ENCODE results near the gene DOK6. TPM values are rescaled to one million over a fixed set of nuclear protein-coding genes. Genes with fewer than 3 reads are reported as not detected.

DOK6 gene
- total and polyA plus RNA-seq, 10 donors, result 0.09 to 2.0 (median 0.40) TPM

DNA sequence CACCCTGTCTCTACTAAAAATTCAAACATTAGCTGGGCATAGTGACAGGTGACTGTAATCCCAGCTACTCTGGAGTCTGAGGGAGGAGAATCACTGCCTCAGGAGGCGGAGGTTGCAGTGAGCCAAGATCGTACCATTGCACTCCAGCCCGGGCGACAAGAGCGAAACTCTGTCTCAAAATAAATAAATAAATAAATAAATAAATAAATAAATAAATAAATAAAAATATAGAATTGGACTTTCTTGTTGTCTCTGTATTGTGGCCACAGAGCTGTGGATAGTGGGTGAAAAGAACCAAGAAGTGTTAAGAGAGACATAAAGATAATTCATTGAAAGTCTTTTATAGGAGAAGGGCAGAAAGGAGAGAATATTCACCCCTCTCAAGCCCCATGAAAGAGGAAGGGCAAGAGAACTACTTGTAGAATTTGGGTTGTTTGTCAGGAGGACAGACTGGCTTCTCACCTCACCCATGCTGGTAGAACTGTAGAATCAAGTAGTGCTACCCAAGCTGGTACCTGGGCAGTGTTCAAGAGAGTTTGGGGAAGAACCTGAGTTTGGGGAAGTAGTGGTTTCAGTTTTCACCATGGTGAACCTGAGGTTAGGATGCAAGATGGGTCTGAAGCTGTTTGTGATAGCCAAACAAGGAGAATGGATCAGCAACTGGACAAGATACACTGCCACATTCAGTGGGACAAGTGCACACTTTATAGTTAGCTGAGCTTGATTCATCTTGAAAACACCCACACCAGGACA, 290.5 kb downstream of the DOK6 start:
- intact Hi-C loops (cut with DNase I; ENCODE audit: low total_unique reads), result no loop called here
- 94 to 99% (median 97%) methylated on average over 5 of the region's 5 CpGs for WGBS, 5 donors

GRCh38 chr18:69697069-69697468, 296.4 kb downstream of the DOK6 start:
- Histone ChIP-seq H3K4me1 (no peaks in the 10 kb centered on the region), H3K27me3 (replicated peaks in 1 of 7) (no peaks in the 10 kb centered on the region), H3K4me3 (no peak overlapping the region), H3K9me3 (no peaks in the 10 kb centered on the region), H3K27ac (no peak overlapping the region), H3K36me3 (no peaks in the 10 kb centered on the region)
- no peak for TF ChIP-seq POLR2AphosphoS5 (IDR thresholded peaks at IDR 0.05)
- no peak for TF ChIP-seq POLR2A (IDR thresholded peaks at IDR 0.05)
- TF ChIP-seq, protein P1, sequence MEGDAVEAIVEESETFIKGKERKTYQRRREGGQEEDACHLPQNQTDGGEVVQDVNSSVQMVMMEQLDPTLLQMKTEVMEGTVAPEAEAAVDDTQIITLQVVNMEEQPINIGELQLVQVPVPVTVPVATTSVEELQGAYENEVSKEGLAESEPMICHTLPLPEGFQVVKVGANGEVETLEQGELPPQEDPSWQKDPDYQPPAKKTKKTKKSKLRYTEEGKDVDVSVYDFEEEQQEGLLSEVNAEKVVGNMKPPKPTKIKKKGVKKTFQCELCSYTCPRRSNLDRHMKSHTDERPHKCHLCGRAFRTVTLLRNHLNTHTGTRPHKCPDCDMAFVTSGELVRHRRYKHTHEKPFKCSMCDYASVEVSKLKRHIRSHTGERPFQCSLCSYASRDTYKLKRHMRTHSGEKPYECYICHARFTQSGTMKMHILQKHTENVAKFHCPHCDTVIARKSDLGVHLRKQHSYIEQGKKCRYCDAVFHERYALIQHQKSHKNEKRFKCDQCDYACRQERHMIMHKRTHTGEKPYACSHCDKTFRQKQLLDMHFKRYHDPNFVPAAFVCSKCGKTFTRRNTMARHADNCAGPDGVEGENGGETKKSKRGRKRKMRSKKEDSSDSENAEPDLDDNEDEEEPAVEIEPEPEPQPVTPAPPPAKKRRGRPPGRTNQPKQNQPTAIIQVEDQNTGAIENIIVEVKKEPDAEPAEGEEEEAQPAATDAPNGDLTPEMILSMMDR (IDR thresholded peaks at IDR 0.05 in 8 of 11, conservative IDR thresholded peaks at IDR 0.05 in 3 of 11), result no peak
- intact Hi-C loops (cut with DNase I; ENCODE audit: low total_unique reads), result no loop called here
- DNase-seq, result no peak

More for the DNA sequence above, 290.5 kb downstream of the DOK6 start:
- Histone ChIP-seq H3K36me3 (no peaks in the 10 kb centered on the region), H3K27me3 (replicated peaks in 1 of 7) (no peaks in the 10 kb centered on the region), H3K9me3 (no peaks in the 10 kb centered on the region), H3K27ac (no peak overlapping the region), H3K4me1 (no peaks in the 10 kb centered on the region), H3K4me3 (no peak overlapping the region)
- DNase-seq, result no peak
- TF ChIP-seq, protein P1 (IDR thresholded peaks at IDR 0.05 in 8 of 11, conservative IDR thresholded peaks at IDR 0.05 in 3 of 11), result no peak
- no peak for TF ChIP-seq POLR2AphosphoS5 (IDR thresholded peaks at IDR 0.05)
- no peak for TF ChIP-seq POLR2A (IDR thresholded peaks at IDR 0.05)

DNA sequence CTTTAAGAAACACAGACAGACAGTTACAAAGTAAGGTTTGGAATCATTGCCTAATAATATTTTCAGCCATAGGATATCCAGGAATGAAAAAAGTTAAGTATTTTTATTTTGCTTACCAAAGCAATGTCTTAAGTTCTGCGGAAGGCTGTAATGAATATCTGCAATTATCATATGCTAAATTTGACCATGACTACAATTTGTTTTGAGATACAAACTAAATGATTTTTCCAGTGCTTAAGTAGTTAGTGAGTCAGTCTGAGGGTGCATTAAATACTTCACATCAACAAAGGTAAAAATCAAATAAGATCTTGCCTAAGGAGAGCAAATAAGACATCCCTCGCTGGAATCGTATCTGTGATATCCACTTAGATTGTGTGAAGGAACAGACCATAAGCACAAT, 297.0 kb downstream of the DOK6 start:
- no peak overlapping the region for H3K4me3 ChIP-seq
- no peak overlapping the region for H3K27ac ChIP-seq
- 86 to 95% (median 92%) methylated on average over 3 of the region's 3 CpGs for WGBS, 5 donors
- TF ChIP-seq POLR2A (IDR thresholded peaks at IDR 0.05), result no peak
- TF ChIP-seq, protein P1 (IDR thresholded peaks at IDR 0.05 in 8 of 11, conservative IDR thresholded peaks at IDR 0.05 in 3 of 11), result no peak
- no peak for TF ChIP-seq POLR2AphosphoS5 (IDR thresholded peaks at IDR 0.05)
- intact Hi-C loops (cut with DNase I; ENCODE audit: low total_unique reads), result no loop called here
- DNase-seq, result no peak
- H3K4me1 ChIP-seq, result no peaks in the 10 kb centered on the region
- no peaks in the 10 kb centered on the region for H3K36me3 ChIP-seq
- H3K9me3 ChIP-seq, result no peaks in the 10 kb centered on the region
- H3K27me3 ChIP-seq (replicated peaks in 1 of 7), result no peaks in the 10 kb centered on the region

DNA sequence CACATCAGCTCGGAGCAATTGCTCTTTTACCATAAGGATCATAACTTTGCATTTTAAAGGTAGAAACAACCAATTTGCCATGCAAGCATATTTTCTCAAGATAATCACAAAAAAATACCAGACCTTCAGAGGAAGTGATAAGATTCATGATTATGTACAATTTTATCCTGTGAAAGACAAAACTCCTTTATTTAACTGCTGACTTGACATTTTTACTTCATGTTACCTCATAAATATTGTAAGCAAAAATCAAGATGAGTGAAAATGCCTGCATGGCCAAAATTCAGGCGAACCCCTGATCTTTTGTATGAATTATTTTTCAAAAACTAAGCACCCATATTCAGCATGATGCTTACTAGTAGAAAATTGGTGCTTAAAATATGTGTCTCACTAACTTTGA, 300.6 kb downstream of the DOK6 start:
- intact Hi-C loops (cut with DNase I; ENCODE audit: low total_unique reads), result no loop called here
- TF ChIP-seq POLR2A (IDR thresholded peaks at IDR 0.05) (no peak), POLR2AphosphoS5 (IDR thresholded peaks at IDR 0.05) (no peak)
- TF ChIP-seq, protein P1 (IDR thresholded peaks at IDR 0.05 in 8 of 11, conservative IDR thresholded peaks at IDR 0.05 in 3 of 11), result no peak
- no peak overlapping the region for H3K27ac ChIP-seq
- DNase-seq, result no peak
- H3K36me3 ChIP-seq, result no peaks in the 10 kb centered on the region
- no peaks in the 10 kb centered on the region for H3K27me3 ChIP-seq (replicated peaks in 1 of 7)
- H3K4me1 ChIP-seq, result no peaks in the 10 kb centered on the region
- no peaks in the 10 kb centered on the region for H3K9me3 ChIP-seq
- WGBS, 5 donors, result 74 to 89% (median 82%) methylated on average over 2 of the region's 2 CpGs
- no peak overlapping the region for H3K4me3 ChIP-seq

All from spleen (tissue), 11 donors.